ELF-1 (cell line): ENCODE data around the gene CLP1.
"Not testable (repeated sequence)": the region's sequence is repeated elsewhere in the genome, so short reads cannot be mapped to it uniquely, and the experiment has no call there.

Source experiments
- DNase-seq: peaks from one replicate; pipeline ENCODE4 v3.0.0-alpha.2; 2016; ENCODE audit warnings: low read depth, low spot score

CLP1 gene

GRCh38 chr11:57663975-57664374 lies 6.4 kb downstream of the CLP1 start:
- no peak for DNase-seq

GRCh38 chr11:57667117-57667735 lies 9.7 kb downstream of the CLP1 start:
- peak; percentile 99 for DNase-seq

- DNase-seq, result peak; percentile 100
Measured at GRCh38 chr11:57667736-57668433, 10.3 kb downstream of the CLP1 start, which contains the start of gene ZDHHC5. TSS of gene ZDHHC5 (plus strand) at chr11:57668114. CDS start at chr11:57673091, 4,977 bp downstream.

GRCh38 chr11:57668434-57668782 lies 10.8 kb downstream of the CLP1 start:
- DNase-seq, result no peak

- no peak for DNase-seq
Measured at GRCh38 chr11:57674251-57674650, 16.7 kb downstream of the CLP1 start.

- DNase-seq, result no peak
Measured at GRCh38 chr11:57675176-57675941, 17.8 kb downstream of the CLP1 start.

- DNase-seq, result no peak
Measured at GRCh38 chr11:57679396-57679795, 21.8 kb downstream of the CLP1 start.

GRCh38 chr11:57680552-57680874 lies 23.0 kb downstream of the CLP1 start:
- DNase-seq, result no peak

- no peak for DNase-seq
Measured at GRCh38 chr11:57681168-57681567, 23.6 kb downstream of the CLP1 start.

- not testable (repeated sequence) for DNase-seq
Measured at GRCh38 chr11:57690474-57690873, 32.9 kb downstream of the CLP1 start.

GRCh38 chr11:57698843-57699365 lies 41.3 kb downstream of the CLP1 start:
- DNase-seq, result no peak

GRCh38 chr11:57699813-57700212 lies 42.3 kb downstream of the CLP1 start:
- no peak for DNase-seq

- DNase-seq, result no peak
Measured at GRCh38 chr11:57700425-57700824, 42.9 kb downstream of the CLP1 start.

- DNase-seq, result no peak
Measured at GRCh38 chr11:57703341-57703740, 45.8 kb downstream of the CLP1 start.

GRCh38 chr11:57704932-57705331 lies 47.4 kb downstream of the CLP1 start:
- DNase-seq, result no peak

GRCh38 chr11:57705432-57705831 lies 47.9 kb downstream of the CLP1 start:
- DNase-seq, result not testable (repeated sequence)

GRCh38 chr11:57709802-57710367 lies 52.3 kb downstream of the CLP1 start:
- DNase-seq, result no peak
